Cardiac septum (tissue), 1 donor: ENCODE results near the gene RAPGEF6. TPM values are rescaled to one million over a fixed set of nuclear protein-coding genes. Genes with fewer than 3 reads are reported as not detected.
"Not testable (repeated sequence)": the region's sequence is repeated elsewhere in the genome, so short reads cannot be mapped to it uniquely, and the experiment has no call there.

Experiments
- DNase-seq: peaks from one replicate; pipeline ENCODE4 v3.0.0-alpha.2; 2020; ENCODE audit warnings: low spot score
- intact Hi-C: fragments of 100-400 bp; cut with DNase I; formaldehyde crosslinking; loops from one replicate; pipeline ENCODE4 v1.14.0; 2022
- total RNA-seq: library from RNA; stranded (reverse); fragmentation: NEBNext Ultra II Directional; extraction: Animal tissue kit (Norgen Biotek cat#: 25700); gene quantifications from one replicate; pipeline ENCODE4 v1.2.1, GENCODE V29; 2021
- donor health status: DM: no; HTN: no; CAD: no.

Gene RAPGEF6
- total RNA-seq, 1 donor from 2014 or later = 15.6 TPM

DNA sequence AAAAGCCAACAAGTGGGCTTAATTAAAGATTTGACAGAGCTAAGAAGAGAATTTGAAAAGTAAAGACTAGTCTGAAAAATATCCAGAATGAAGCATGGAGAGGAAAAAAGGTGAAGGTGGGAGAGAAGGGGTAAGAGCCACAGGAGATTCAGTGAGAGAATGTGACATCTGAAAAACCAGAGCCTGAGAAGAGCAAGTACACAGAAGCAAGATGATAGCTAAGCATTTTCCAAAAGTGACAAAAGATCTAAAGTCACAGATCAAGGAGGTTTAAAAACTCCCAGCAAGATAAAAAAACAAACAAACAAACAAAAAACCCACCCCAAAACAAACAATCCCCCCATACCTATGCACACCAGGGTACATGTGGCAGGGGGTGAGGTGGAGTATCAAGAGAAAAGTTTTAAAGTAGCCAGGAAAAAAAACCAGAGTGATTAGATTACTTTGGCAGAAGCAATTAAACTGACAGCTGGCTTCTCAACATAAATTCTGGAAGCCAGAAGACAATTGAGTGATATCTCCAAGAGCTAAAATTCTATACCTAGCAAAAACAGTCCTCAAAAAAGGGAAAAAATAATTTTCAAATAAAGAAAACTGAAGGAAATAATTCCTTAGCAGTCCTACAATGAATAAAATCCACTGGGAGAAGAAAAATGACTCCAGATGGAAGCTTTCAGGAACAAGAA, 111.4 kb downstream of the RAPGEF6 start:
- DNase-seq = no peak
- intact Hi-C loops = no loop called here

GRCh38 chr5:131521252-131521651, 113.8 kb downstream of the RAPGEF6 start:
- intact Hi-C loops = no loop called here
- DNase-seq = no peak

GRCh38 chr5:131515348-131515747, 119.7 kb downstream of the RAPGEF6 start:
- no peak for DNase-seq
- intact Hi-C loops = no loop called here

DNA sequence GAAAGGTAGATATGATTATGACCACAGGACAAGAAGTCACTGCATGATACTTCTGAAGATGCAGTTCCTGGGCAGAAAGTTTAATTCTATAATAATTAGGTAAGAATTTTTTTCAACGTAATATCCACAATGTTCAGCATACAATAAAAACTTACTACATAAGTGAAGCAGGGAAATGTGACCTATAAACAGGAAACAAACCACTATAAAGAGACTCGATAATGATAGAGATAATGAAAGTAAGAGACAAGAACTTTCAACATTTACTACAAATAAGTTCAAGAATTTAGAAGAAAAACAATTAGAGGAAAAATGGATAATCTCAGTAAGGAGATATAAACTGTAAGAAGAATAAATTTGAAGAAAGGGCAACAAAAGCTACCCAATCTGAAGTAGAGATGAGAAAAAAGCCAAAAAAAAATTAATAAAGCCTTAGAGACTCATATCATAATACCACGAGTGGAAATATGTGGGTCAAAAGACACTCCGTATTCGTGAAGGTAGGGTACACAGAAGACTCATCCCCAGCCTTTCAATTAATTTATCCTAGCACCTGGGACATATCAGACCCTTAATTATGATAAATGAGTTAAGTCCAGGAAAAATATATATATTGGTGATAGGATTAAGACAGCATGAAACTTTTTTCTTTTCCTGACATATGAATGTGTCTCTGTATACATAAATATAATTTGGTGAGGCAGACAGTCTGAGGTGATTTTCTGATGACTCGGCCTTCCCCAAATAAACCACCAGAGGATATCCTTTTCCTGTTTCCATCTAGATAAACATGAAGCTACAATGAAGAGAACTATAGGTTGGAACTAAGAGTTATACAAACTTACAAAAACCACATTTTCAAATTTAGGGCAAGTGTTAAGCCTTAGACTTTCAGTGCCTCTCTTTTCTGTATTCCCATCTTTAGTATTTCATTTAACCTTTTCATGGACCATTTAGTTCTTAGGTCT, 120.4 kb downstream of the RAPGEF6 start:
- no peak for DNase-seq
- intact Hi-C loops = no loop called here

DNA sequence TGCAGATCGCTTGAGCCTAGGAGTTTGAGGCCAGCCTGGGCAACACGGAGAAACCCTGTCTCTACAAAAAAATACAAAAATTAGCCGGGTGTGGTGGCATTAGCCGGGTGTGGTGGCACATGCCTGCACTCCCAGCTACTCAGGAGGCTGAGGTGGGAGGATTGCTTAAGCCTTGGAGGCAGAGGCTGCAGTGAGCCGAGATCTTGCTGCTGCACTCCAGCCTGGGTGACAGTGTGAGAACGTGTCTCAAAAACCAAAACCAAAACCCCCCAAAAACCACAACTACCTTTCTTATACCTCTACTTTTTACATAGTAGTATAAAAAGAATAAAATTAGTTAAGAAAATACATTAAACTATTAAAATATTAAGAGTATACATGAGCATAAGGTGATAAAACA, 121.2 kb downstream of the RAPGEF6 start:
- no peak for DNase-seq
- intact Hi-C loops = no loop called here

GRCh38 chr5:131511934-131512333, 123.1 kb downstream of the RAPGEF6 start:
- DNase-seq = no peak
- intact Hi-C loops = no loop called here

DNA sequence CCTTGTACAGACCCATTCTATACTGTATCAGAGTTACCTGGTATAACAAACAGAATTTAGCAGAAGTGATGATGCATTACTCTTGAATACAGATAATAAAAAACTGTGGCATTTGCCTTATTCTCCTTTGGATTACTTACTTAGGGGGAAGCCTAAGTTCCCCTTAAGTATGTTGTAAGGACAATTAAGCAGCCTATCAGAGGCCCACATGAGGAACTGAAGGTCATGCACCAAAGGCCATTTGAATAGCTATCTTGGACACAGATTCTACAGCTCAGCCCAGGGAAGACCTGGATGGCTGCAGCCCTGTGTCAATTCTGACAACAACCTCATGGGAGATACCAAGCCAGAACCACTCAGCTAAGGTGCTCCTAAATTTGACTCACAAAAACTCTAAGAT, 125.2 kb downstream of the RAPGEF6 start:
- intact Hi-C loops = no loop called here
- DNase-seq = no peak

- intact Hi-C loops = no loop called here
- no peak for DNase-seq
These were observed 129.7 kb downstream of the RAPGEF6 start for GRCh38 chr5:131505237-131505908.

- DNase-seq = no peak
- intact Hi-C loops = no loop called here
These were observed 138.7 kb downstream of the RAPGEF6 start for GRCh38 chr5:131496400-131496713.

DNA sequence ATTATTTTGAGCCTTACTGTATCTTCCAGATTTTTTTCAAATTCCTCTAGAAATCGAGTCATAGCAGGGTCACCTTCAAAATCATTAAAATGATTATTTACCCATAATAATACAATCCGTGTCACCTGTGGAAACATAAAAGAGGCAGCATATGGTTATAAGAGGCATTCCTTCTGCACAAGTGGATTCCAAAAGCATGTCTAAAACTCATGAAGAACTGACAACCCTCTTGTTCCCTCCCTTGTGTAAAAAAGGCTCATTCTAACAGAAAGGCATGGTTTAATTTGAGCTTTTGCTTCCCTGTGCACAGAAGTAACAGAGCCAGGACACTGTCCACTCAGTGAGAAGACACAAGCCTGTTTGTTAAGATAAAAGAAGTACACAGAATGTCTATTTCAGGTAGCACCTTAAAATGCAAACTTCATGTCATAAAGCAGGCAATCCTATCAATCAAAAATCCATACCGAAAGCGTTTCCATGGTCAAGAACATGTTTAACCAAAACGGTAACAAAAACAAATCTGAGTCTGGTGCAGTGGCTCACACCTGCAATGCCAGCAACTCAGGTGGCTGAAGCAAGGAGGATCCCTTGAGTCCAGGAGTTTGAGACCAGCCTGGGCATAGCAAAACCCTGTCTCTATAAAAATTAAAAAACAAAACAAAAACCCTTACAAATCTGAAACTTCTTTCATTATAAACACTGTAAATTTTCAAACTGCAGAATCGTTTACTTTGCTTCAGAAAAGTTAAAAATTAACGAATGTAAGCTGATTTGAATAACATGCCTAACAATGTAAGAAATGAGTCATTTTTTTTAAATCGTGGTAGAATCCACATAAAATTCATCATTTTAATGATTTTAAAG, 139.3 kb downstream of the RAPGEF6 start:
- intact Hi-C loops = no loop called here
- no peak for DNase-seq

GRCh38 chr5:131491749-131492148, 143.3 kb downstream of the RAPGEF6 start:
- no peak for DNase-seq
- intact Hi-C loops = no loop called here

- intact Hi-C loops = no loop called here
- no peak for DNase-seq
These were observed 146.6 kb downstream of the RAPGEF6 start for GRCh38 chr5:131488463-131488862.

- intact Hi-C loops = not testable (repeated sequence)
These were observed 147.7 kb downstream of the RAPGEF6 start for GRCh38 chr5:131487371-131487770.

GRCh38 chr5:131482617-131483016, 152.4 kb downstream of the RAPGEF6 start:
- intact Hi-C loops = no loop called here

More at GRCh38 chr5:131487371-131487770, 147.7 kb downstream of the RAPGEF6 start:
- DNase-seq = not testable (repeated sequence)

GRCh38 chr5:131481569-131481968, 153.5 kb downstream of the RAPGEF6 start:
- no peak for DNase-seq
- intact Hi-C loops = no loop called here

More at GRCh38 chr5:131482617-131483016, 152.4 kb downstream of the RAPGEF6 start:
- no peak for DNase-seq

- DNase-seq = no peak
- intact Hi-C loops = no loop called here
These were observed 159.5 kb downstream of the RAPGEF6 start for GRCh38 chr5:131475541-131475941.

DNA sequence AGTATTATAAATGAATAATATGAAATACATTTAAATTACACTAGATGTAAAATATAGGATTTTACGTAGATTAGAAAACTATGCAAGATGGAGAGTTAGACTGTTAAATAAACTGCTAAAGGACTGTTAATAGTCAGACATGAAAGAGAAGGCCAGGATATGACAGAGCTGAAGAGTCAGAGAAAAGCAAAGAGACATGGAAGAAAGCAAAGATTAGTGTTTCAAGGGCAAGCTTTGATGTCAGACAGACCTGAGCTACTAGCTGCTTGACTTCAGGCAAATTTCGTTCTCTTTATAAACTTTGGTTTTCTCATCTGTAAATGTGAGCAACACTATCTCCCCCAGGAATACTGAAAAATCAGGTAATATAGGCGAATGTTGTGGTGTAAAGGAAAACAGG, 161.3 kb downstream of the RAPGEF6 start:
- intact Hi-C loops = no loop called here
- DNase-seq = no peak

- DNase-seq = no peak
- intact Hi-C loops = no loop called here
These were observed 168.8 kb downstream of the RAPGEF6 start for GRCh38 chr5:131466171-131466766.

GRCh38 chr5:131463656-131464055, 171.4 kb downstream of the RAPGEF6 start:
- intact Hi-C loops = no loop called here
- DNase-seq = no peak
